Measurements from ENCODE around the gene NUCB1. TPM values are rescaled to one million over a fixed set of nuclear protein-coding genes. Genes with fewer than 3 reads are reported as not detected.

NUCB1 gene
- total and polyA plus RNA-seq, 9 of the 15 experiments (the other 6 are each of a cell fraction or from before 2014, with no cell fraction given), result 3.1 to 153 (median 71.7) TPM

GRCh38 chr19:48965040-48965805 is 65.1 kb downstream of the NUCB1 start, which contains the start of gene FTL (continued):
- TF ChIP-seq E2F1 (CRISPR knock-in tag; IDR thresholded peaks at IDR 0.05), result peak; percentile 93
- TF ChIP-seq KHSRP (IDR thresholded peaks at IDR 0.05), result no peak
- 0 out of 2 replicates have a peak, but pooled peaks have one; percentile 3 for TF ChIP-seq ZNF589 (CRISPR knock-in tag; IDR thresholded peaks at IDR 0.05; ENCODE audit: low read depth)
- TF ChIP-seq THAP12 (CRISPR knock-in tag; IDR thresholded peaks at IDR 0.05), result peak; percentile 95
- TF ChIP-seq FOXM1 (IDR thresholded peaks at IDR 0.05; ENCODE audit: low read depth), result no peak
- TF ChIP-seq FOXM1 (CRISPR knock-in tag; IDR thresholded peaks at IDR 0.05; ENCODE audit: low read depth), result 0 out of 2 replicates have a peak, but pooled peaks have one; percentile 54
- no peak for TF ChIP-seq HDAC8 (tag; IDR thresholded peaks at IDR 0.05)
- TF ChIP-seq HNRNPH1 (optimal IDR thresholded peaks at IDR 0.05; ENCODE audit: low read depth, low read length), result no peak
- TF ChIP-seq ZBED1 (IDR thresholded peaks at IDR 0.05), result peak; percentile 94
- TF ChIP-seq E2F6 (IDR thresholded peaks at IDR 0.05; ENCODE audit: borderline replicate concordance in 1 of 2, extremely low read depth in 1 of 2, insufficient read depth in 1 of 2, insufficient read length in 1 of 2, low read depth in 1 of 2, low read length in 1 of 2, poor library complexity in 1 of 2, severe bottlenecking in 1 of 2), result peak in 1 of 2 experiments; percentile 13
- TF ChIP-seq RAD21 (CRISPR knock-in tag; conservative IDR thresholded peaks at IDR 0.05 in 1 of 2, IDR thresholded peaks at IDR 0.05 in 1 of 2), result peak in 1 of 2 experiments; percentile 21; a peak in 2 of 4 replicates
- peak; percentile 96 for TF ChIP-seq VEZF1 (CRISPR knock-in tag; IDR thresholded peaks at IDR 0.05)
- TF ChIP-seq TRIM24 (IDR thresholded peaks at IDR 0.05), result 0 out of 4 replicates have a peak, but pooled peaks of 1 of the 2 experiments have one; percentile 24
- no peak for TF ChIP-seq EZH2 (IDR thresholded peaks at IDR 0.05; ENCODE audit: borderline replicate concordance, low read depth, low read length)
- TF ChIP-seq ZFP1 (CRISPR knock-in tag; IDR thresholded peaks at IDR 0.05), result no peak
- TF ChIP-seq CREB5 (CRISPR knock-in tag; IDR thresholded peaks at IDR 0.05), result no peak
- peak; percentile 92; the same call in 1 of the 2 replicates for TF ChIP-seq HDAC6 (IDR thresholded peaks at IDR 0.05; ENCODE audit: low read depth, low read length)
- peak; percentile 80 for TF ChIP-seq EP400 (IDR thresholded peaks at IDR 0.05)
- no peak for TF ChIP-seq CBX2 (IDR thresholded peaks at IDR 0.05; ENCODE audit: insufficient read depth, low read length, poor library complexity, severe bottlenecking)
